Panc1 (cell line): ENCODE measurements around the gene SLC8A1. TPM values are rescaled to one million over a fixed set of nuclear protein-coding genes. Genes with fewer than 3 reads are reported as not detected.

Experiments used
- ATAC-seq: fragments of 200-7000 bp; cut with Tn5 transposase; 2 replicates; pipeline ENCODE4 v1.9.1; 2020; ENCODE audit warnings: mild to moderate bottlenecking, moderate library complexity
- BruUV-seq: library from RNA; stranded (reverse); fragments of 400-500 nt; replicated peaks from 2 replicates; lab custom pipeline; 2021; lab: Mats Ljungman, UMichigan
- CTCF ChIA-PET: fragments of 300-600 bp; sonication (Branson Sonifier 250); formaldehyde crosslinking; loops from one replicate; lab custom pipeline; 2022; ENCODE audit warnings: antibody characterized with exemption; lab: Charles Lee
- POLR2A ChIA-PET: fragments of 300-600 bp; sonication (Branson Sonifier 250); formaldehyde crosslinking; loops from one replicate; lab custom pipeline; 2022; ENCODE audit warnings: antibody characterized with exemption; lab: Charles Lee
- DNase-seq: peaks from one replicate; pipeline ENCODE4 v3.0.0-alpha.2; 2010; ENCODE audit warnings: low read depth, low spot score
- H3K27ac ChIP-seq: 2 replicates; pipeline ENCODE4 v1.5.1; 2011; ENCODE audit warnings: mild to moderate bottlenecking, low read length, inconsistent platforms
- H3K27me3 ChIP-seq: fragments of 200-500 bp; sonication (Bioruptor generic); 2 replicates; pipeline ENCODE4 v1.6.0; 2014; ENCODE audit warnings: low read length, inconsistent platforms; ENCODE audit not compliant: control insufficient read depth, insufficient read depth
- H3K36me3 ChIP-seq: fragments of 200-500 bp; sonication (Bioruptor generic); 2 replicates; pipeline ENCODE4 v1.5.1; 2014; ENCODE audit warnings: inconsistent platforms, mild to moderate bottlenecking, low read length, moderate library complexity; ENCODE audit not compliant: control insufficient read depth, insufficient read depth
- H3K4me1 ChIP-seq: 2 replicates; pipeline ENCODE4 v1.5.1; 2011; ENCODE audit warnings: inconsistent platforms, mild to moderate bottlenecking, low read length, moderate library complexity; ENCODE audit not compliant: control insufficient read depth, insufficient read depth
- H3K4me3 ChIP-seq, 2 experiments: 2 replicates each; pipeline ENCODE4 v1.5.1; 2011 to 2012; ENCODE audit warnings: low read depth in 2 of 2, low read length in 2 of 2, mild to moderate bottlenecking in 2 of 2, inconsistent platforms in 1 of 2, moderate library complexity in 1 of 2
- H3K9me3 ChIP-seq: fragments of 200-500 bp; sonication (Bioruptor generic); 2 replicates; pipeline ENCODE4 v1.5.1; 2014; ENCODE audit warnings: low read depth, mild to moderate bottlenecking, inconsistent platforms, low read length, moderate library complexity; ENCODE audit not compliant: control insufficient read depth, insufficient read depth
- POLR2AphosphoS5 ChIP-seq: IDR thresholded peaks from 2 replicates; pipeline ENCODE4 v1.6.1; 2012; ENCODE audit warnings: mild to moderate bottlenecking, low read depth, low read length, moderate library complexity
- SIN3A ChIP-seq: IDR thresholded peaks from 2 replicates; pipeline ENCODE4 v1.6.1; 2012; ENCODE audit warnings: low read depth, mild to moderate bottlenecking, low read length, moderate library complexity, borderline replicate concordance; ENCODE audit not compliant: insufficient read depth
- TCF7L2 ChIP-seq: IDR thresholded peaks from 2 replicates; pipeline ENCODE4 v1.6.1; 2011; ENCODE audit warnings: mild to moderate bottlenecking, low read depth, low read length, inconsistent platforms
- in situ Hi-C: cut with HindIII; loops from 2 replicates; pipeline ENCODE4 v1.10.0; 2016; ENCODE audit warnings: low sequenced_read_pairs, low pct_unique_long_range_greater_than_20kb
- intact Hi-C: fragments of 100-400 bp; cut with micrococcal nuclease; formaldehyde crosslinking; loops from one replicate; pipeline ENCODE4 v1.10.0; 2022; ENCODE audit not compliant: unreplicated experiment
- total RNA-seq: library from RNA; stranded (reverse); gene quantifications from one replicate; pipeline ENCODE4 v1.2.1, GENCODE V29; 2021; ENCODE audit not compliant: unreplicated experiment
- TF ChIP-seq, protein P1 (sequence below), 2 experiments: IDR thresholded peaks; 2 replicates each; pipeline ENCODE4 v1.6.1; 2011 to 2012; ENCODE audit warnings: low read depth in 2 of 2, control low read depth in 1 of 2, low read length in 1 of 2, mild to moderate bottlenecking in 1 of 2, moderate library complexity in 1 of 2; ENCODE audit not compliant: insufficient read depth in 1 of 2
- TF ChIP-seq, protein P2 (sequence below): fragments of 450-650 bp; IDR thresholded peaks from 2 replicates; pipeline ENCODE4 v1.5.1; 2017; ENCODE audit warnings: mild to moderate bottlenecking

SLC8A1 gene
- total RNA-seq, 1 experiment from 2014 or later: 0.59 TPM

DNA sequence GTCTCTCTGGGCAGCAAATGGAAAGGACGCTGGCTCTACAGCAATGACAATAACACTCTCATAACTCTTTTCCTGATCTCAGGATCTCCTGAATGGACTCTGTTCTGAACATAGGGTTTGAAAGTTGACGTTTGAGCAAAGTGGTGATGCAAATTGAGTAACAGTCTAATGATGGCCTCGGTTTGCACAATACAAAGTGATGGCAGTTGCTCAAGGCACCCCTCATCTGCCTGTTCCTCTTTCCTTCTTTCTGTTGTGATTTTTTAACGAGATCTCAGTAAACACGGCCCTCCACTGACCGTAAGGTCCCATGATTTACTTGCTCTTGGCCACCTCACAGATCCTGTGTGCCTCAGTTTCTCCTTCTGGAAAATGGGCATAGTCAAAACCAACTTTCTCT, 303.6 kb downstream of the SLC8A1 start:
- DNase-seq (no peak), ATAC-seq (no peak)
- H3K4me1 ChIP-seq: no peaks in the 10 kb centered on the region
- H3K27ac ChIP-seq: no peak overlapping the region
- H3K36me3 ChIP-seq: no peaks in the 10 kb centered on the region
- CTCF ChIA-PET: no interaction called here
- H3K4me3 ChIP-seq: no peak overlapping the region
- no TSS peak for BruUV-seq
- TF ChIP-seq, protein P1, sequence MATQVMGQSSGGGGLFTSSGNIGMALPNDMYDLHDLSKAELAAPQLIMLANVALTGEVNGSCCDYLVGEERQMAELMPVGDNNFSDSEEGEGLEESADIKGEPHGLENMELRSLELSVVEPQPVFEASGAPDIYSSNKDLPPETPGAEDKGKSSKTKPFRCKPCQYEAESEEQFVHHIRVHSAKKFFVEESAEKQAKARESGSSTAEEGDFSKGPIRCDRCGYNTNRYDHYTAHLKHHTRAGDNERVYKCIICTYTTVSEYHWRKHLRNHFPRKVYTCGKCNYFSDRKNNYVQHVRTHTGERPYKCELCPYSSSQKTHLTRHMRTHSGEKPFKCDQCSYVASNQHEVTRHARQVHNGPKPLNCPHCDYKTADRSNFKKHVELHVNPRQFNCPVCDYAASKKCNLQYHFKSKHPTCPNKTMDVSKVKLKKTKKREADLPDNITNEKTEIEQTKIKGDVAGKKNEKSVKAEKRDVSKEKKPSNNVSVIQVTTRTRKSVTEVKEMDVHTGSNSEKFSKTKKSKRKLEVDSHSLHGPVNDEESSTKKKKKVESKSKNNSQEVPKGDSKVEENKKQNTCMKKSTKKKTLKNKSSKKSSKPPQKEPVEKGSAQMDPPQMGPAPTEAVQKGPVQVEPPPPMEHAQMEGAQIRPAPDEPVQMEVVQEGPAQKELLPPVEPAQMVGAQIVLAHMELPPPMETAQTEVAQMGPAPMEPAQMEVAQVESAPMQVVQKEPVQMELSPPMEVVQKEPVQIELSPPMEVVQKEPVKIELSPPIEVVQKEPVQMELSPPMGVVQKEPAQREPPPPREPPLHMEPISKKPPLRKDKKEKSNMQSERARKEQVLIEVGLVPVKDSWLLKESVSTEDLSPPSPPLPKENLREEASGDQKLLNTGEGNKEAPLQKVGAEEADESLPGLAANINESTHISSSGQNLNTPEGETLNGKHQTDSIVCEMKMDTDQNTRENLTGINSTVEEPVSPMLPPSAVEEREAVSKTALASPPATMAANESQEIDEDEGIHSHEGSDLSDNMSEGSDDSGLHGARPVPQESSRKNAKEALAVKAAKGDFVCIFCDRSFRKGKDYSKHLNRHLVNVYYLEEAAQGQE (IDR thresholded peaks at IDR 0.05; ENCODE audit: insufficient read depth in 1 of 2, low read depth in 2 of 2, low read length in 1 of 2): no peak
- TF ChIP-seq POLR2AphosphoS5: no peak
- TF ChIP-seq TCF7L2: no peak
- in situ Hi-C loops: no loop called here
- H3K9me3 ChIP-seq: no peaks in the 10 kb centered on the region
- intact Hi-C loops: no loop called here
- POLR2A ChIA-PET: no interaction called here
- no peaks in the 10 kb centered on the region for H3K27me3 ChIP-seq

DNA sequence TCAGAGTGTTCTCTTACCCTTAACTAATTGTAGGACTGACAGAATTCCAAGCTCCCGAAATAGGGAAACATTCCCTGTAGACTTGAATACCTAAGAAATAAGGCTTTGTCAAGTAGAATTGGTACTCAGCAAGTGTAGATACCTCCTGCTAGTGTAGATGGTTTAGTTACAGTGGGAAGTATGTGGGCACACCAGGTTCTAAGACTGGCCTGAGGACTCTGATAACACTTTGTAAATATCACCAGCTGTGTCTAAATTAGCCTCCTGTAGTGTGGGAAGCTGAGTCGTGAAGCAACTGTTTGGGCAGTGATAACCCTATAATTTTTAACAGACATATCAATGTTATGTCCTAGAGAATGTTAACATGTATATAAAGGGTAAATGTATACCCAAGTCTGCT, 304.5 kb downstream of the SLC8A1 start:
- in situ Hi-C loops: no loop called here
- H3K36me3 ChIP-seq: no peaks in the 10 kb centered on the region
- ATAC-seq: no peak
- POLR2A ChIA-PET: no interaction called here
- no peak overlapping the region for H3K27ac ChIP-seq
- no peak for TF ChIP-seq TCF7L2
- TF ChIP-seq, protein P1 (IDR thresholded peaks at IDR 0.05; ENCODE audit: insufficient read depth in 1 of 2, low read depth in 2 of 2, low read length in 1 of 2): no peak
- no peak for TF ChIP-seq POLR2AphosphoS5
- TF ChIP-seq, protein P2, sequence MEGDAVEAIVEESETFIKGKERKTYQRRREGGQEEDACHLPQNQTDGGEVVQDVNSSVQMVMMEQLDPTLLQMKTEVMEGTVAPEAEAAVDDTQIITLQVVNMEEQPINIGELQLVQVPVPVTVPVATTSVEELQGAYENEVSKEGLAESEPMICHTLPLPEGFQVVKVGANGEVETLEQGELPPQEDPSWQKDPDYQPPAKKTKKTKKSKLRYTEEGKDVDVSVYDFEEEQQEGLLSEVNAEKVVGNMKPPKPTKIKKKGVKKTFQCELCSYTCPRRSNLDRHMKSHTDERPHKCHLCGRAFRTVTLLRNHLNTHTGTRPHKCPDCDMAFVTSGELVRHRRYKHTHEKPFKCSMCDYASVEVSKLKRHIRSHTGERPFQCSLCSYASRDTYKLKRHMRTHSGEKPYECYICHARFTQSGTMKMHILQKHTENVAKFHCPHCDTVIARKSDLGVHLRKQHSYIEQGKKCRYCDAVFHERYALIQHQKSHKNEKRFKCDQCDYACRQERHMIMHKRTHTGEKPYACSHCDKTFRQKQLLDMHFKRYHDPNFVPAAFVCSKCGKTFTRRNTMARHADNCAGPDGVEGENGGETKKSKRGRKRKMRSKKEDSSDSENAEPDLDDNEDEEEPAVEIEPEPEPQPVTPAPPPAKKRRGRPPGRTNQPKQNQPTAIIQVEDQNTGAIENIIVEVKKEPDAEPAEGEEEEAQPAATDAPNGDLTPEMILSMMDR: no peak
- TF ChIP-seq SIN3A: no peak
- H3K9me3 ChIP-seq: no peaks in the 10 kb centered on the region
- no peaks in the 10 kb centered on the region for H3K27me3 ChIP-seq
- BruUV-seq: no TSS peak
- H3K4me1 ChIP-seq: no peaks in the 10 kb centered on the region
- intact Hi-C loops: no loop called here
- CTCF ChIA-PET: no interaction called here
- no peak for DNase-seq
- no peak overlapping the region for H3K4me3 ChIP-seq
